RWPE2 (cell line): Measurements from ENCODE around the gene ZNF223.

Source experiments
- ATAC-seq: fragments of 200-7000 bp; cut with Tn5 transposase; 3 replicates; pipeline ENCODE4 v1.9.1; 2021; ENCODE audit warnings: low read depth
- DNase-seq: peaks from one replicate; pipeline ENCODE4 v3.0.0-alpha.2; 2020; ENCODE audit warnings: low spot score
- H3K27ac ChIP-seq: fragments of 450-650 bp; 2 replicates; pipeline ENCODE4 v1.5.1; 2017; ENCODE audit warnings: mild to moderate bottlenecking; ENCODE audit not compliant: poor library complexity, severe bottlenecking
- H3K27me3 ChIP-seq: fragments of 250-450 bp; sonication (Bioruptor Pico); 2 replicates; pipeline ENCODE4 v1.5.1; 2021; ENCODE audit warnings: mild to moderate bottlenecking, moderate library complexity; ENCODE audit not compliant: insufficient read depth, poor library complexity, severe bottlenecking
- H3K36me3 ChIP-seq: fragments of 250-450 bp; sonication (Bioruptor Pico); 2 replicates; pipeline ENCODE4 v1.5.1; 2020; ENCODE audit warnings: low read depth, mild to moderate bottlenecking, moderate library complexity
- H3K4me1 ChIP-seq: fragments of 250-450 bp; sonication (Bioruptor Pico); 2 replicates; pipeline ENCODE4 v1.5.1; 2021; ENCODE audit warnings: mild to moderate bottlenecking, moderate library complexity; ENCODE audit not compliant: insufficient read depth, poor library complexity, severe bottlenecking
- H3K4me3 ChIP-seq: fragments of 250-450 bp; sonication (Bioruptor Pico); 2 replicates; pipeline ENCODE4 v1.5.1; 2021; ENCODE audit warnings: mild to moderate bottlenecking, moderate library complexity; ENCODE audit not compliant: severe bottlenecking
- H3K9me3 ChIP-seq: fragments of 250-450 bp; sonication (Bioruptor Pico); 2 replicates; pipeline ENCODE4 v1.5.1; 2021; ENCODE audit warnings: mild to moderate bottlenecking, moderate library complexity; ENCODE audit not compliant: severe bottlenecking
- CTCF ChIP-seq: fragments of 450-650 bp; IDR thresholded peaks from one replicate; pipeline ENCODE4 v1.5.1; 2017; ENCODE audit warnings: mild to moderate bottlenecking, moderate library complexity; ENCODE audit not compliant: poor library complexity, severe bottlenecking

The ZNF223 gene

GRCh38 chr19:44069415-44069814 lies 17.6 kb downstream of the ZNF223 start:
- Histone ChIP-seq H3K9me3 (peaks cover 4% of the 10 kb centered on the region), H3K27ac (no peak overlapping the region), H3K27me3 (no peaks in the 10 kb centered on the region), H3K4me1 (no peaks in the 10 kb centered on the region), H3K4me3 (no peak overlapping the region), H3K36me3 (peaks cover 21% of the 10 kb centered on the region)
- ATAC-seq: no peak
- DNase-seq: no peak
- no peak for TF ChIP-seq CTCF

- DNase-seq (peak; percentile 82), ATAC-seq (peak; percentile 98)
- no peaks in the 10 kb centered on the region for H3K9me3 ChIP-seq
- H3K4me1 ChIP-seq: no peaks in the 10 kb centered on the region
- no peak for TF ChIP-seq CTCF
- no peaks in the 10 kb centered on the region for H3K27me3 ChIP-seq
- peak within 1 kb of the TSS; percentile 52 for H3K4me3 ChIP-seq
- H3K36me3 ChIP-seq: peaks cover 5% of the 10 kb centered on the region
- peak within 1 kb of the TSS; percentile 2 for H3K27ac ChIP-seq
Observed at GRCh38 chr19:44071824-44072542, 20.1 kb downstream of the ZNF223 start, which contains the start of gene ZNF284. ZNF284 (plus strand) TSS chr19:44072159; CDS start chr19:44076390, 4,231 bp downstream.

- peak overlapping the region; percentile 2 for H3K27ac ChIP-seq
- ATAC-seq (peak; percentile 24), DNase-seq (no peak)
Observed at GRCh38 chr19:44072543-44073401, 20.9 kb downstream of the ZNF223 start.

DNA sequence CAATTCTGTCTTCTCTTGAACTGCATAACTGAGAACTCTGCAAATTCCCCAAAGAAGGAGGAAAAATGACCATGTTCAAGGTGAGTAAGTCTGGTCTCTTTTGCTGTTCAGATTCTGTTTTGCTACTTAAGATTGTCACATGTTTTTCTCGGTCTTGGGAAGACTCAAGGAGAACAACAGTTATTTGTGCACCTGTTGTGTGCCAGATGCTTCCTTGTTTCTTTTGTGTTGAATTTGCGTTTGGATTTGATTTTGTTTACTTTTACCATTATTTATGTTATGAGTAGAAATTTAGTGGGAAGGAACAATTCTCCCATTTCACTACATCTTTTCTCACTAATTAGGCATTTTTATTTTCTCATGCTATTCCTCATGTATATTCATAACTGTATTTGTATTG lies 24.5 kb downstream of the ZNF223 start:
- DNase-seq: no peak
- ATAC-seq: no peak
- peaks cover 24% of the 10 kb centered on the region for H3K36me3 ChIP-seq
- no peaks in the 10 kb centered on the region for H3K4me1 ChIP-seq
- H3K27ac ChIP-seq: no peak overlapping the region
- H3K9me3 ChIP-seq: peaks cover 2% of the 10 kb centered on the region
- no peak overlapping the region for H3K4me3 ChIP-seq
- no peaks in the 10 kb centered on the region for H3K27me3 ChIP-seq
- TF ChIP-seq CTCF: no peak

More at GRCh38 chr19:44072543-44073401, 20.9 kb downstream of the ZNF223 start:
- Histone ChIP-seq H3K4me3 (peak overlapping the region; percentile 52), H3K36me3 (peaks cover 5% of the 10 kb centered on the region; the same call in 1 of the 2 replicates), H3K9me3 (no peaks in the 10 kb centered on the region), H3K27me3 (no peaks in the 10 kb centered on the region), H3K4me1 (no peaks in the 10 kb centered on the region)
- peak; percentile 13 for TF ChIP-seq CTCF
